ENCODE results near the gene COL5A3. TPM values are rescaled to one million over a fixed set of nuclear protein-coding genes. Genes with fewer than 3 reads are reported as not detected.

COL5A3 gene
- polyA plus RNA-seq, 1 donor (not counting 4 experiments of a cell fraction or from before 2014, with no cell fraction given), result 0.43 TPM

GRCh38 chr19:10037809-10038208, 27.5 kb upstream of the COL5A3 start:
- Histone ChIP-seq H3K9me1 (ENCODE audit: control insufficient read depth, extremely low read depth, insufficient read depth, low read length) (no peaks in the 10 kb centered on the region), H3K36me3 (ENCODE audit: control insufficient read depth in 2 of 2, extremely low read depth in 1 of 2, insufficient read depth in 2 of 2, low read length in 2 of 2) (no peaks in the 10 kb centered on the region), H3K9me3 (ENCODE audit: control insufficient read depth, low read depth, low read length) (peaks cover 6% of the 10 kb centered on the region), H3K4me1 (ENCODE audit: control insufficient read depth, extremely low read depth, insufficient read depth, low read length) (no peaks in the 10 kb centered on the region), H3K4me2 (ENCODE audit: control insufficient read depth, extremely low read depth, insufficient read depth, low read depth, low read length) (no peak overlapping the region), H3K27me3 (ENCODE audit: control insufficient read depth, extremely low read depth, insufficient read depth, low read length) (peaks cover 7% of the 10 kb centered on the region), H3K27ac (ENCODE audit: control insufficient read depth, insufficient read depth, low read length) (no peak overlapping the region), H3K79me2 (ENCODE audit: control insufficient read depth, insufficient read depth, low read length) (no peaks in the 10 kb centered on the region), H3K9ac (ENCODE audit: control insufficient read depth, extremely low read depth, insufficient read depth, low read length) (no peak overlapping the region), H4K20me1 (ENCODE audit: control insufficient read depth, extremely low read depth, insufficient read depth, low read length) (no peaks in the 10 kb centered on the region), H3K4me3 (ENCODE audit: control insufficient read depth in 2 of 3, extremely low read depth in 1 of 3, insufficient read depth in 2 of 3, low read depth in 1 of 3, low read length in 3 of 3) (no peak overlapping the region), H2AFZ (ENCODE audit: control insufficient read depth, low read length) (no peak overlapping the region)
- FAIRE-seq (no peak), DNase-seq (ENCODE audit: low read depth, low spot score) (no peak)
- dilution Hi-C loops (cut with MboI; ENCODE audit: extremely low pct_ligation_motif_present, low sequenced_read_pairs), result no loop called here
- no peak for TF ChIP-seq EZH2 (IDR thresholded peaks at IDR 0.05; ENCODE audit: low read length)
- TF ChIP-seq CTCF (optimal IDR thresholded peaks at IDR 0.05 in 1 of 3, IDR thresholded peaks at IDR 0.05 in 1 of 3, conservative IDR thresholded peaks at IDR 0.05 in 1 of 3; ENCODE audit: extremely low read depth in 1 of 3, insufficient read depth in 2 of 3, low read length in 3 of 3), result no peak

- no peak overlapping the region for H3K4me3 ChIP-seq (ENCODE audit: control insufficient read depth in 2 of 3, extremely low read depth in 1 of 3, insufficient read depth in 2 of 3, low read depth in 1 of 3, low read length in 3 of 3)
- H4K20me1 ChIP-seq (ENCODE audit: control insufficient read depth, extremely low read depth, insufficient read depth, low read length), result no peaks in the 10 kb centered on the region
- dilution Hi-C loops (cut with MboI; ENCODE audit: extremely low pct_ligation_motif_present, low sequenced_read_pairs), result no loop called here
- TF ChIP-seq CTCF (optimal IDR thresholded peaks at IDR 0.05 in 1 of 3, IDR thresholded peaks at IDR 0.05 in 1 of 3, conservative IDR thresholded peaks at IDR 0.05 in 1 of 3; ENCODE audit: extremely low read depth in 1 of 3, insufficient read depth in 2 of 3, low read length in 3 of 3), result no peak
- TF ChIP-seq EZH2 (IDR thresholded peaks at IDR 0.05; ENCODE audit: low read length), result no peak
- no peak overlapping the region for H2AFZ ChIP-seq (ENCODE audit: control insufficient read depth, low read length)
- H3K4me2 ChIP-seq (ENCODE audit: control insufficient read depth, extremely low read depth, insufficient read depth, low read depth, low read length), result no peak overlapping the region
- H3K36me3 ChIP-seq (ENCODE audit: control insufficient read depth in 2 of 2, extremely low read depth in 1 of 2, insufficient read depth in 2 of 2, low read length in 2 of 2), result no peaks in the 10 kb centered on the region
- peaks cover 2% of the 10 kb centered on the region for H3K9me3 ChIP-seq (ENCODE audit: control insufficient read depth, low read depth, low read length)
- no peaks in the 10 kb centered on the region for H3K4me1 ChIP-seq (ENCODE audit: control insufficient read depth, extremely low read depth, insufficient read depth, low read length)
- FAIRE-seq, result no peak
- no peak overlapping the region for H3K9ac ChIP-seq (ENCODE audit: control insufficient read depth, extremely low read depth, insufficient read depth, low read length)
- no peaks in the 10 kb centered on the region for H3K9me1 ChIP-seq (ENCODE audit: control insufficient read depth, extremely low read depth, insufficient read depth, low read length)
- no peaks in the 10 kb centered on the region for H3K79me2 ChIP-seq (ENCODE audit: control insufficient read depth, insufficient read depth, low read length)
- no peak for DNase-seq (ENCODE audit: low read depth, low spot score)
- no peak overlapping the region for H3K27ac ChIP-seq (ENCODE audit: control insufficient read depth, insufficient read depth, low read length)
- peaks cover 11% of the 10 kb centered on the region for H3K27me3 ChIP-seq (ENCODE audit: control insufficient read depth, extremely low read depth, insufficient read depth, low read length)
Measured at GRCh38 chr19:10037367-10037766, 27.1 kb upstream of the COL5A3 start.
